PC-9 (cell line): ENCODE data around the gene SGMS1.

Experiments
- EZH2 ChIP-seq: fragments of 200-600 bp; sonication (generic); IDR thresholded peaks from 2 replicates; pipeline ENCODE4 v1.8.0; 2017; ENCODE audit warnings: antibody characterized with exemption, low read depth
- TF ChIP-seq, protein P1 (sequence below): fragments of 200-600 bp; sonication (generic); conservative IDR thresholded peaks from 2 replicates; pipeline ENCODE4 v1.6.1; 2017; ENCODE audit warnings: mixed run types, antibody characterized with exemption, mild to moderate bottlenecking, moderate library complexity

DNA sequence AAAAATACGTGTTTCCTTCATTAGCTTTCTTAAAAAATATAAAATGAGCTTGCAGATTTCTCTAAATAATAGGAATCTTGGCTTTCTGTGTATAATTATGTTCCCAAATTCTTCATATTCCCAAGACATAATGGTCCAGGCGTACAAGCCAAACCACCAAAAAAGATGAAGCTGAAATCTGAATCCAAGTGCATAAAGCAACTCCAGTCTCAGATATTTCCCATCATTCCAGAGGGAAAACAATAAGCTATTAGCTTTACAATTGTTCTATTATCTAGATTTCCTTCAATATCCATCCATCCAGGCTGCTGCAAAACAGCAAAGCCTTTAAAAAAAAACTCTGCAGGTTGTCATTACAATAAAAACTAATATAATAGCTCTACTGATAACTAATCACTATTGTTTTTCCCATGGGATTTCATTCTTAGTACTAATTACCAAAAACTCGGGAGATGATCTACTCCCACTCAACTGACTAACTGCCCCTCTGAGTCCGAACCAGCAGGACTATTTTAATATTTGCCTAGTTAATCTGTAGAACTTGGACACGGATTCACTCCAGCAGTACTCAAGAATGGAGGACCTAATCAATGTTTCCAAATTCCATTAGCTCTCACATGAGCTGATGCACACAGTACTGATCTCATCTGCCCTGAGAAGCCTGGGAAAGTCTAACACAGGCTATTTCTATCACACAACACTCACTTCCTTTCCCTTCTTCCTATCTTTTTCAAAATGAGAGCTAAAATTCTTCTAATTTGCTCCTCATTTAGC, 263.5 kb downstream of the SGMS1 start:
- TF ChIP-seq, protein P1, sequence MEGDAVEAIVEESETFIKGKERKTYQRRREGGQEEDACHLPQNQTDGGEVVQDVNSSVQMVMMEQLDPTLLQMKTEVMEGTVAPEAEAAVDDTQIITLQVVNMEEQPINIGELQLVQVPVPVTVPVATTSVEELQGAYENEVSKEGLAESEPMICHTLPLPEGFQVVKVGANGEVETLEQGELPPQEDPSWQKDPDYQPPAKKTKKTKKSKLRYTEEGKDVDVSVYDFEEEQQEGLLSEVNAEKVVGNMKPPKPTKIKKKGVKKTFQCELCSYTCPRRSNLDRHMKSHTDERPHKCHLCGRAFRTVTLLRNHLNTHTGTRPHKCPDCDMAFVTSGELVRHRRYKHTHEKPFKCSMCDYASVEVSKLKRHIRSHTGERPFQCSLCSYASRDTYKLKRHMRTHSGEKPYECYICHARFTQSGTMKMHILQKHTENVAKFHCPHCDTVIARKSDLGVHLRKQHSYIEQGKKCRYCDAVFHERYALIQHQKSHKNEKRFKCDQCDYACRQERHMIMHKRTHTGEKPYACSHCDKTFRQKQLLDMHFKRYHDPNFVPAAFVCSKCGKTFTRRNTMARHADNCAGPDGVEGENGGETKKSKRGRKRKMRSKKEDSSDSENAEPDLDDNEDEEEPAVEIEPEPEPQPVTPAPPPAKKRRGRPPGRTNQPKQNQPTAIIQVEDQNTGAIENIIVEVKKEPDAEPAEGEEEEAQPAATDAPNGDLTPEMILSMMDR: no peak
- TF ChIP-seq EZH2: no peak
